Measurements from ENCODE around the gene MACROD2.

- TF ChIP-seq, protein P1, sequence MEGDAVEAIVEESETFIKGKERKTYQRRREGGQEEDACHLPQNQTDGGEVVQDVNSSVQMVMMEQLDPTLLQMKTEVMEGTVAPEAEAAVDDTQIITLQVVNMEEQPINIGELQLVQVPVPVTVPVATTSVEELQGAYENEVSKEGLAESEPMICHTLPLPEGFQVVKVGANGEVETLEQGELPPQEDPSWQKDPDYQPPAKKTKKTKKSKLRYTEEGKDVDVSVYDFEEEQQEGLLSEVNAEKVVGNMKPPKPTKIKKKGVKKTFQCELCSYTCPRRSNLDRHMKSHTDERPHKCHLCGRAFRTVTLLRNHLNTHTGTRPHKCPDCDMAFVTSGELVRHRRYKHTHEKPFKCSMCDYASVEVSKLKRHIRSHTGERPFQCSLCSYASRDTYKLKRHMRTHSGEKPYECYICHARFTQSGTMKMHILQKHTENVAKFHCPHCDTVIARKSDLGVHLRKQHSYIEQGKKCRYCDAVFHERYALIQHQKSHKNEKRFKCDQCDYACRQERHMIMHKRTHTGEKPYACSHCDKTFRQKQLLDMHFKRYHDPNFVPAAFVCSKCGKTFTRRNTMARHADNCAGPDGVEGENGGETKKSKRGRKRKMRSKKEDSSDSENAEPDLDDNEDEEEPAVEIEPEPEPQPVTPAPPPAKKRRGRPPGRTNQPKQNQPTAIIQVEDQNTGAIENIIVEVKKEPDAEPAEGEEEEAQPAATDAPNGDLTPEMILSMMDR (IDR thresholded peaks at IDR 0.05) = no peak
- no peak for TF ChIP-seq ZFX (IDR thresholded peaks at IDR 0.05; ENCODE audit: borderline replicate concordance)
Observed at GRCh38 chr20:15476781-15477180, 1481.5 kb downstream of the MACROD2 start.
